MM.1S (cell line): Measurements from ENCODE around the gene CYB561A3.

Source experiments
- DNase-seq: peaks from one replicate; pipeline ENCODE4 v3.0.0-alpha.2; 2015
- H2AFZ ChIP-seq: fragments of 300-600 bp; sonication (generic); 2 replicates; pipeline ENCODE4 v1.6.0; 2016; ENCODE audit warnings: antibody characterized with exemption, low read length
- H3F3A ChIP-seq: fragments of 300-600 bp; sonication (generic); 2 replicates; pipeline ENCODE4 v1.6.1; 2016; ENCODE audit warnings: mild to moderate bottlenecking, antibody characterized with exemption, low read length, moderate library complexity, mixed read lengths; ENCODE audit not compliant: insufficient read depth
- H3K27ac ChIP-seq: fragments of 300-600 bp; sonication (generic); 2 replicates; pipeline ENCODE4 v1.5.1; 2016; ENCODE audit warnings: mild to moderate bottlenecking, low read length
- H3K27me3 ChIP-seq: fragments of 300-600 bp; sonication (generic); replicated peaks from 2 replicates; pipeline ENCODE4 v1.6.0; 2016; ENCODE audit warnings: low read length; ENCODE audit not compliant: insufficient read depth
- H3K36me3 ChIP-seq: fragments of 300-600 bp; sonication (generic); replicated peaks from 2 replicates; pipeline ENCODE4 v1.6.1; 2016; ENCODE audit warnings: mild to moderate bottlenecking, low read length, mixed read lengths; ENCODE audit not compliant: insufficient read depth
- H3K4me1 ChIP-seq: fragments of 300-600 bp; sonication (generic); 2 replicates; pipeline ENCODE4 v1.6.1; 2016; ENCODE audit warnings: low read length, mixed read lengths
- H3K4me2 ChIP-seq: fragments of 300-600 bp; sonication (generic); 2 replicates; pipeline ENCODE4 v1.6.0; 2016; ENCODE audit warnings: low read depth, low read length
- H3K4me3 ChIP-seq: fragments of 300-600 bp; sonication (generic); 2 replicates; pipeline ENCODE4 v1.5.1; 2016; ENCODE audit warnings: low read length, mixed read lengths
- H3K79me2 ChIP-seq: fragments of 300-600 bp; sonication (generic); 2 replicates; pipeline ENCODE4 v1.6.1; 2016; ENCODE audit warnings: mixed run types, low read length, mixed read lengths
- H3K9ac ChIP-seq: fragments of 300-600 bp; sonication (generic); 2 replicates; pipeline ENCODE4 v1.6.1; 2016; ENCODE audit warnings: low read length, mixed read lengths
- H3K9me2 ChIP-seq: fragments of 300-600 bp; sonication (generic); replicated peaks from 2 replicates; pipeline ENCODE4 v1.6.1; 2016; ENCODE audit warnings: mild to moderate bottlenecking, low read length, mixed read lengths; ENCODE audit not compliant: insufficient read depth
- H3K9me3 ChIP-seq: fragments of 300-600 bp; sonication (generic); replicated peaks from 2 replicates; pipeline ENCODE4 v1.6.1; 2016; ENCODE audit warnings: mild to moderate bottlenecking, low read length, mixed read lengths; ENCODE audit not compliant: insufficient read depth
- H4K20me1 ChIP-seq: fragments of 300-600 bp; sonication (generic); 2 replicates; pipeline ENCODE4 v1.6.1; 2016; ENCODE audit warnings: mild to moderate bottlenecking, low read length, moderate library complexity, mixed read lengths; ENCODE audit not compliant: insufficient read depth
- CTCF ChIP-seq: fragments of 300-600 bp; sonication (generic); IDR thresholded peaks from 2 replicates; pipeline ENCODE4 v1.5.1; 2016; ENCODE audit warnings: antibody characterized with exemption, low read length, mixed read lengths
- EZH2 ChIP-seq: fragments of 300-600 bp; sonication (generic); optimal IDR thresholded peaks from 2 replicates; pipeline ENCODE3; 2017; ENCODE audit warnings: low read depth, mild to moderate bottlenecking, antibody characterized with exemption, low read length, mixed read lengths
- EZH2phosphoT487 ChIP-seq: fragments of 300-600 bp; sonication (generic); IDR thresholded peaks from 2 replicates; pipeline ENCODE4 v1.6.1; 2018; ENCODE audit warnings: antibody characterized with exemption, low read length

The CYB561A3 gene

DNA sequence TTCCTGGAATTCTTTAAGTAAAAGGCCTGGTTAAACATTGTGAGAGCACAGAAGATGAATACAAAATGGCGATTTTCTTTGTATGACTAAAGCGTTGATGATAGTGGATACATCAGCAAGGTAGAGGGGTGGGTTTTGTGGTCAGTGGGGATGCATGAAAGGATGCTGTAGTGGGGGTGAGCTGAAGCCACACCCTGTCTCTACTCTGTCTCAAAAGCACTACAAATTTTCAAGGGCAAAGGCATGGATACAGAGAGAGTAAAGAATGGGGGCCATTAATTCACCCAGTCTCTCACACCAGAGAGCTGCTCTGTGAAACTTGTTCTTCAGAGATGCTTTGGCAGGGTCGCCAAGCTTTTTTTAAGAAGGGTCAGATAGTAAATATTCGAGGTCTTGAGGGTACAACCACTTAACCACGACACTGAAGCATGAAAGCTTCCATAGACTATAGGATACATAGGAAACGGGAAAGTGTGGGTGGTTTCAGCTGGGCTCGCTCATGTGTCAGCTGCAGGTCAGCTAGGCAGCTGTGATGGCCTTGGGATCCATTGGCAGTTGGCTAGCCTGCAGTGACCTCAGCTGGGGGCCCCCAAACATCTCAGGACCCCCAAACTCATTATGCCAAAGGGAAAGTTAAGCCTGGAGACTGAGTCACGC is 8.8 kb upstream of the CYB561A3 start:
- no peaks in the 10 kb centered on the region for H4K20me1 ChIP-seq
- H3K36me3 ChIP-seq = peaks cover 9% of the 10 kb centered on the region

GRCh38 chr11:61369372-61370348 is 8.0 kb upstream of the CYB561A3 start:
- Histone ChIP-seq H3K9ac (no peak overlapping the region), H2AFZ (no peak overlapping the region), H3K9me3 (no peaks in the 10 kb centered on the region), H3K36me3 (peaks cover 9% of the 10 kb centered on the region), H3F3A (no peaks in the 10 kb centered on the region), H3K4me2 (no peak overlapping the region), H4K20me1 (no peaks in the 10 kb centered on the region), H3K79me2 (peaks cover 3% of the 10 kb centered on the region; the same call in 1 of the 2 replicates), H3K4me1 (no peaks in the 10 kb centered on the region), H3K9me2 (no peaks in the 10 kb centered on the region), H3K4me3 (no peak overlapping the region), H3K27me3 (no peaks in the 10 kb centered on the region), H3K27ac (no peak overlapping the region)
- no peak for DNase-seq
- TF ChIP-seq CTCF (no peak), EZH2phosphoT487 (no peak), EZH2 (no peak)

More for the DNA sequence above, 8.8 kb upstream of the CYB561A3 start:
- no peaks in the 10 kb centered on the region for H3K9me3 ChIP-seq
- no peaks in the 10 kb centered on the region for H3K9me2 ChIP-seq
- no peaks in the 10 kb centered on the region for H3K4me1 ChIP-seq
- peaks cover 3% of the 10 kb centered on the region; the same call in 1 of the 2 replicates for H3K79me2 ChIP-seq
- H3K4me2 ChIP-seq = no peak overlapping the region
- no peak overlapping the region for H3K4me3 ChIP-seq
- TF ChIP-seq EZH2phosphoT487 = no peak
- TF ChIP-seq EZH2 = no peak
- TF ChIP-seq CTCF = no peak
- no peak for DNase-seq
- no peaks in the 10 kb centered on the region for H3K27me3 ChIP-seq
- H3K9ac ChIP-seq = no peak overlapping the region
- no peak overlapping the region for H2AFZ ChIP-seq
- no peak overlapping the region for H3K27ac ChIP-seq
- H3F3A ChIP-seq = no peaks in the 10 kb centered on the region

DNA sequence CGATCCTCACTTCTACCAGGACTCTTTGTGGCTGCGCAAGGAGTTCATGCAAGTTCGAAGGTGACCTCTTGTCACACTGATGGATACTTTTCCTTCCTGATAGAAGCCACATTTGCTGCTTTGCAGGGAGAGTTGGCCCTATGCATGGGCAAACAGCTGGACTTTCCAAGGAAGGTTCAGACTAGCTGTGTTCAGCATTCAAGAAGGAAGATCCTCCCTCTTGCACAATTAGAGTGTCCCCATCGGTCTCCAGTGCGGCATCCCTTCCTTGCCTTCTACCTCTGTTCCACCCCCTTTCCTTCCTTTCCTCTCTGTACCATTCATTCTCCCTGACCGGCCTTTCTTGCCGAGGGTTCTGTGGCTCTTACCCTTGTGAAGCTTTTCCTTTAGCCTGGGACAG is 7.0 kb upstream of the CYB561A3 start:
- no peak overlapping the region for H3K9ac ChIP-seq
- no peak for TF ChIP-seq EZH2
- no peak for TF ChIP-seq EZH2phosphoT487
- TF ChIP-seq CTCF = no peak
- H2AFZ ChIP-seq = no peak overlapping the region
- H3K79me2 ChIP-seq = peaks cover 13% of the 10 kb centered on the region
- H3K27me3 ChIP-seq = no peaks in the 10 kb centered on the region
- no peak overlapping the region for H3K4me3 ChIP-seq
- no peak overlapping the region for H3K27ac ChIP-seq
- no peaks in the 10 kb centered on the region for H3K9me2 ChIP-seq
- H3K36me3 ChIP-seq = peaks cover 16% of the 10 kb centered on the region
- no peaks in the 10 kb centered on the region for H3K4me1 ChIP-seq
- no peaks in the 10 kb centered on the region for H4K20me1 ChIP-seq
- H3K9me3 ChIP-seq = no peaks in the 10 kb centered on the region
- no peak for DNase-seq
- H3F3A ChIP-seq = no peaks in the 10 kb centered on the region
- no peak overlapping the region for H3K4me2 ChIP-seq
